HCT116 (cell line): ENCODE results near the gene RASIP1. TPM values are rescaled to one million over a fixed set of nuclear protein-coding genes. Genes with fewer than 3 reads are reported as not detected.

Experiments used
- ATAC-seq: fragments of 200-7000 bp; cut with Tn5 transposase; 2 replicates; pipeline ENCODE4 v1.9.1; 2020; ENCODE audit warnings: mild to moderate bottlenecking, moderate library complexity
- BruUV-seq: library from RNA; stranded (reverse); fragments of 400-500 nt; replicated peaks from 2 replicates; lab custom pipeline; 2021; lab: Mats Ljungman, UMichigan
- CTCF ChIA-PET: fragments of 300-600 bp; sonication (Branson Sonifier 250); formaldehyde crosslinking; loops from one replicate; lab custom pipeline; 2021; ENCODE audit warnings: antibody characterized with exemption; lab: Charles Lee
- POLR2A ChIA-PET: fragments of 300-600, 350-600 bp; sonication (Branson Sonifier 250); formaldehyde crosslinking; loops from one replicate; lab custom pipeline; 2021; ENCODE audit warnings: antibody characterized with exemption; lab: Charles Lee
- RAD21 ChIA-PET, 2 experiments: fragments of 300-600 bp; sonication (Branson Sonifier 250); formaldehyde crosslinking; loops; one replicate each; lab custom pipeline; 2023; ENCODE audit warnings: low total read pairs in 2 of 2; ENCODE audit not compliant: uncharacterized antibody in 2 of 2, unreplicated experiment in 2 of 2, low non-redundant PET in 1 of 2; lab: Charles Lee
- DNase-seq: peaks from one replicate; pipeline ENCODE4 v3.0.0-alpha.2; 2010; ENCODE audit warnings: low read depth, low spot score
- H2AFZ ChIP-seq: fragments of 200-600 bp; shearing (Covaris generic), sonication (generic); 2 replicates; pipeline ENCODE4 v1.6.1; 2017; ENCODE audit warnings: low read depth, mixed run types, mixed read lengths, antibody characterized with exemption, low read length; ENCODE audit not compliant: poor library complexity, severe bottlenecking
- H3K27ac ChIP-seq: 2 replicates; pipeline ENCODE4 v1.5.1; 2012; ENCODE audit warnings: low read depth, low read length
- H3K27me3 ChIP-seq: fragments of 200-600 bp; sonication (generic); 2 replicates; pipeline ENCODE4 v1.6.1; 2016; ENCODE audit warnings: mixed run types, low read length, mixed read lengths; ENCODE audit not compliant: insufficient read depth
- H3K36me3 ChIP-seq, 2 experiments: fragments of 200-500 bp in 1 of 2; fragments of 200-600 bp in 1 of 2; sonication (Bioruptor generic) in 1 of 2; sonication (generic) in 1 of 2; 2 replicates each; pipeline versions ENCODE4 v1.5.1 to v1.6.1; 2014 to 2016; ENCODE audit warnings: low read length in 2 of 2, inconsistent platforms in 1 of 2, mixed read lengths in 1 of 2, mixed run types in 1 of 2; ENCODE audit not compliant: insufficient read depth in 2 of 2, control insufficient read depth in 1 of 2
- H3K4me1 ChIP-seq, 2 experiments: fragments of 200-600 bp in 1 of 2; sonication (generic) in 1 of 2; 2 replicates each; pipeline versions ENCODE4 v1.5.1 to v1.6.1; 2012 to 2017; ENCODE audit warnings: low read length in 2 of 2, inconsistent platforms in 1 of 2, mild to moderate bottlenecking in 1 of 2, mixed read lengths in 1 of 2, mixed run types in 1 of 2, moderate library complexity in 1 of 2; ENCODE audit not compliant: insufficient read depth in 2 of 2, control insufficient read depth in 1 of 2
- H3K4me2 ChIP-seq: fragments of 200-600 bp; sonication (generic); 2 replicates; pipeline ENCODE4 v1.6.1; 2017; ENCODE audit warnings: mixed run types, low read length, mixed read lengths
- H3K4me3 ChIP-seq, 2 experiments: fragments of 200-600 bp in 1 of 2; sonication (generic) in 1 of 2; replicated peaks in 1 of 2; 2 replicates each; pipeline ENCODE4 v1.5.1; 2011 to 2016; ENCODE audit warnings: low read length in 2 of 2, control low read depth in 1 of 2, low read depth in 1 of 2, mild to moderate bottlenecking in 1 of 2, mixed read lengths in 1 of 2, mixed run types in 1 of 2
- H3K79me2 ChIP-seq: fragments of 200-600 bp; sonication (generic); 2 replicates; pipeline ENCODE4 v1.6.1; 2017; ENCODE audit warnings: mild to moderate bottlenecking, mixed run types, low read length, moderate library complexity, mixed read lengths; ENCODE audit not compliant: insufficient read depth
- H3K9ac ChIP-seq: fragments of 200-600 bp; sonication (generic); 2 replicates; pipeline ENCODE4 v1.6.1; 2016; ENCODE audit warnings: low read length, mixed read lengths
- H3K9me2 ChIP-seq: fragments of 200-600 bp; sonication (generic), shearing (Covaris generic); 2 replicates; pipeline ENCODE4 v1.6.1; 2017; ENCODE audit warnings: mixed run types, mild to moderate bottlenecking, moderate library complexity; ENCODE audit not compliant: insufficient read depth
- H3K9me3 ChIP-seq, 2 experiments: fragments of 200-500 bp in 1 of 2; fragments of 200-600 bp in 1 of 2; sonication (Bioruptor generic) in 1 of 2; sonication (generic) in 1 of 2; 2 replicates each; pipeline ENCODE4 v1.6.1; 2014 to 2017; ENCODE audit warnings: low read length in 2 of 2, mixed read lengths in 2 of 2, inconsistent platforms in 1 of 2, low read depth in 1 of 2, mild to moderate bottlenecking in 1 of 2, mixed run types in 1 of 2, moderate library complexity in 1 of 2; ENCODE audit not compliant: control insufficient read depth in 1 of 2, insufficient read depth in 1 of 2
- H4K20me1 ChIP-seq: fragments of 200-600 bp; sonication (generic), shearing (Covaris generic); 2 replicates; pipeline ENCODE4 v1.6.1; 2017; ENCODE audit warnings: mixed run types, mild to moderate bottlenecking, moderate library complexity; ENCODE audit not compliant: insufficient read depth
- CEBPB ChIP-seq: IDR thresholded peaks from 2 replicates; pipeline ENCODE4 v1.6.1; 2012; ENCODE audit warnings: low read depth
- CTCF ChIP-seq, 3 experiments: fragments of 200-600 bp in 1 of 3; sonication (generic) in 1 of 3; IDR thresholded peaks in 2 of 3; conservative IDR thresholded peaks in 1 of 3; 2 replicates each; pipeline ENCODE4 v1.5.1; 2012 to 2017; ENCODE audit warnings: low read depth in 2 of 3, low read length in 2 of 3, antibody characterized with exemption in 1 of 3, borderline replicate concordance in 1 of 3, control low read depth in 1 of 3, mild to moderate bottlenecking in 1 of 3, mixed read lengths in 1 of 3, mixed run types in 1 of 3, moderate library complexity in 1 of 3; ENCODE audit not compliant: insufficient read depth in 1 of 3
- EGR1 ChIP-seq: IDR thresholded peaks from 2 replicates; pipeline ENCODE4 v1.6.1; 2012; ENCODE audit warnings: low read depth
- ELF1 ChIP-seq: IDR thresholded peaks from 2 replicates; pipeline ENCODE4 v1.6.1; 2012; ENCODE audit warnings: low read depth, borderline replicate concordance
- EZH2 ChIP-seq: fragments of 200-600 bp; sonication (generic); IDR thresholded peaks from 2 replicates; pipeline ENCODE4 v1.6.1; 2017; ENCODE audit warnings: antibody characterized with exemption, mixed run types
- EZH2phosphoT487 ChIP-seq: fragments of 200-600 bp; IDR thresholded peaks from 2 replicates; pipeline ENCODE4 v1.6.1; 2018; ENCODE audit warnings: antibody characterized with exemption, borderline replicate concordance
- FOSL1 ChIP-seq: IDR thresholded peaks from 2 replicates; pipeline ENCODE4 v1.6.1; 2012; ENCODE audit warnings: low read depth
- JUND ChIP-seq: IDR thresholded peaks from 2 replicates; pipeline ENCODE4 v1.6.1; 2012
- MAX ChIP-seq: IDR thresholded peaks from 2 replicates; pipeline ENCODE4 v1.6.1; 2012
- POLR2A ChIP-seq: IDR thresholded peaks from 2 replicates; pipeline ENCODE4 v1.7.0; 2011; ENCODE audit warnings: borderline replicate concordance; ENCODE audit not compliant: insufficient read depth, insufficient read length; ENCODE audit errors: extremely low read depth
- RAD21 ChIP-seq: IDR thresholded peaks from 2 replicates; pipeline ENCODE4 v1.6.1; 2012; ENCODE audit warnings: low read depth, mild to moderate bottlenecking
- REST ChIP-seq: IDR thresholded peaks from 2 replicates; pipeline ENCODE4 v1.6.1; 2012; ENCODE audit warnings: low read depth
- SP1 ChIP-seq: IDR thresholded peaks from 2 replicates; pipeline ENCODE4 v1.6.1; 2012; ENCODE audit warnings: low read depth
- SRF ChIP-seq: IDR thresholded peaks from 2 replicates; pipeline ENCODE4 v1.6.1; 2012; ENCODE audit warnings: low read depth
- YY1 ChIP-seq: IDR thresholded peaks from 2 replicates; pipeline ENCODE4 v1.6.1; 2011; ENCODE audit warnings: low read length, low read depth, moderate library complexity, mild to moderate bottlenecking; ENCODE audit not compliant: insufficient replicate concordance; ENCODE audit errors: extremely low read depth
- ZFX ChIP-seq: fragments of 450-650 bp; IDR thresholded peaks from 2 replicates; pipeline ENCODE4 v1.6.1; 2017
- ZNF274 ChIP-seq: fragments of 200-500 bp; sonication (Bioruptor generic); IDR thresholded peaks from 2 replicates; pipeline ENCODE4 v1.6.1; 2014; ENCODE audit warnings: mild to moderate bottlenecking, low read depth, low read length, inconsistent platforms
- intact Hi-C: fragments of 100-400 bp; cut with micrococcal nuclease; formaldehyde crosslinking; loops from 2 replicates; pipeline ENCODE4 v1.10.0; 2022
- total RNA-seq: library from RNA; stranded (reverse); gene quantifications from one replicate; pipeline ENCODE4 v1.2.1, GENCODE V29; 2021; ENCODE audit not compliant: unreplicated experiment
- TF ChIP-seq, protein P1 (sequence below): IDR thresholded peaks from 2 replicates; pipeline ENCODE4 v1.6.1; 2011; ENCODE audit warnings: mild to moderate bottlenecking, low read length, moderate library complexity; ENCODE audit not compliant: insufficient replicate concordance; ENCODE audit errors: extremely low read depth
- TF ChIP-seq, protein P2 (sequence below): IDR thresholded peaks from 2 replicates; pipeline ENCODE4 v1.6.1; 2012

RASIP1 gene
- total RNA-seq, 1 experiment from 2014 or later: 1.9 TPM

GRCh38 chr19:48737360-48737998 lies 2.9 kb downstream of the RASIP1 start:
- Histone ChIP-seq H4K20me1 (no peaks in the 10 kb centered on the region), H3K79me2 (no peaks in the 10 kb centered on the region), H3K9ac (no peak overlapping the region), H3K4me3 (no peak overlapping the region), H3K9me2 (no peaks in the 10 kb centered on the region), H3K27ac (peak overlapping the region; percentile 2; the same call in 1 of the 2 replicates), H3K27me3 (no peaks in the 10 kb centered on the region), H3K9me3 (no peaks in the 10 kb centered on the region), H2AFZ (no peak overlapping the region), H3K4me2 (peak overlapping the region; percentile 58; the same call in 1 of the 2 replicates), H3K4me1 (peaks cover 25 to 40% of the 10 kb centered on the region in 2 experiments), H3K36me3 (no peaks in the 10 kb centered on the region)
- ATAC-seq (0 out of 2 replicates have a peak, but pooled peaks have one; percentile 18), DNase-seq (no peak)
- intact Hi-C loops: no loop called here
- BruUV-seq: no TSS peak
- RAD21 ChIA-PET: no interaction called here
- POLR2A ChIA-PET: no interaction called here
- CTCF ChIA-PET: interaction anchor here (0.9 to 2.4 kb wide), 2 partner anchors 60 to 62 kb away, joined by 3 to 16 read pairs; no protein-coding TSS in a partner anchor
- TF ChIP-seq POLR2A (no peak), EZH2 (no peak), YY1 (no peak), CEBPB (no peak), FOSL1 (no peak), ZNF274 (no peak), SRF (no peak), JUND (no peak), REST (no peak), CTCF (IDR thresholded peaks at IDR 0.05 in 2 of 3, conservative IDR thresholded peaks at IDR 0.05 in 1 of 3; ENCODE audit: borderline replicate concordance in 1 of 3, insufficient read depth in 1 of 3, low read depth in 2 of 3, low read length in 2 of 3) (no peak), SP1 (no peak), EGR1 (no peak), MAX (no peak), RAD21 (no peak), ELF1 (no peak), ZFX (no peak), EZH2phosphoT487 (no peak)
- TF ChIP-seq, protein P1, sequence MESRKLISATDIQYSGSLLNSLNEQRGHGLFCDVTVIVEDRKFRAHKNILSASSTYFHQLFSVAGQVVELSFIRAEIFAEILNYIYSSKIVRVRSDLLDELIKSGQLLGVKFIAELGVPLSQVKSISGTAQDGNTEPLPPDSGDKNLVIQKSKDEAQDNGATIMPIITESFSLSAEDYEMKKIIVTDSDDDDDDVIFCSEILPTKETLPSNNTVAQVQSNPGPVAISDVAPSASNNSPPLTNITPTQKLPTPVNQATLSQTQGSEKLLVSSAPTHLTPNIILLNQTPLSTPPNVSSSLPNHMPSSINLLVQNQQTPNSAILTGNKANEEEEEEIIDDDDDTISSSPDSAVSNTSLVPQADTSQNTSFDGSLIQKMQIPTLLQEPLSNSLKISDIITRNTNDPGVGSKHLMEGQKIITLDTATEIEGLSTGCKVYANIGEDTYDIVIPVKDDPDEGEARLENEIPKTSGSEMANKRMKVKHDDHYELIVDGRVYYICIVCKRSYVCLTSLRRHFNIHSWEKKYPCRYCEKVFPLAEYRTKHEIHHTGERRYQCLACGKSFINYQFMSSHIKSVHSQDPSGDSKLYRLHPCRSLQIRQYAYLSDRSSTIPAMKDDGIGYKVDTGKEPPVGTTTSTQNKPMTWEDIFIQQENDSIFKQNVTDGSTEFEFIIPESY: no peak
- TF ChIP-seq, protein P2, sequence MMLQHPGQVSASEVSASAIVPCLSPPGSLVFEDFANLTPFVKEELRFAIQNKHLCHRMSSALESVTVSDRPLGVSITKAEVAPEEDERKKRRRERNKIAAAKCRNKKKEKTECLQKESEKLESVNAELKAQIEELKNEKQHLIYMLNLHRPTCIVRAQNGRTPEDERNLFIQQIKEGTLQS: no peak
